Measurements from ENCODE around the gene MAGEB1.

MAGEB1 gene, protein sequence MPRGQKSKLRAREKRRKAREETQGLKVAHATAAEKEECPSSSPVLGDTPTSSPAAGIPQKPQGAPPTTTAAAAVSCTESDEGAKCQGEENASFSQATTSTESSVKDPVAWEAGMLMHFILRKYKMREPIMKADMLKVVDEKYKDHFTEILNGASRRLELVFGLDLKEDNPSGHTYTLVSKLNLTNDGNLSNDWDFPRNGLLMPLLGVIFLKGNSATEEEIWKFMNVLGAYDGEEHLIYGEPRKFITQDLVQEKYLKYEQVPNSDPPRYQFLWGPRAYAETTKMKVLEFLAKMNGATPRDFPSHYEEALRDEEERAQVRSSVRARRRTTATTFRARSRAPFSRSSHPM
- total RNA-seq = 0 reads per million in 2 experiments

DNA sequence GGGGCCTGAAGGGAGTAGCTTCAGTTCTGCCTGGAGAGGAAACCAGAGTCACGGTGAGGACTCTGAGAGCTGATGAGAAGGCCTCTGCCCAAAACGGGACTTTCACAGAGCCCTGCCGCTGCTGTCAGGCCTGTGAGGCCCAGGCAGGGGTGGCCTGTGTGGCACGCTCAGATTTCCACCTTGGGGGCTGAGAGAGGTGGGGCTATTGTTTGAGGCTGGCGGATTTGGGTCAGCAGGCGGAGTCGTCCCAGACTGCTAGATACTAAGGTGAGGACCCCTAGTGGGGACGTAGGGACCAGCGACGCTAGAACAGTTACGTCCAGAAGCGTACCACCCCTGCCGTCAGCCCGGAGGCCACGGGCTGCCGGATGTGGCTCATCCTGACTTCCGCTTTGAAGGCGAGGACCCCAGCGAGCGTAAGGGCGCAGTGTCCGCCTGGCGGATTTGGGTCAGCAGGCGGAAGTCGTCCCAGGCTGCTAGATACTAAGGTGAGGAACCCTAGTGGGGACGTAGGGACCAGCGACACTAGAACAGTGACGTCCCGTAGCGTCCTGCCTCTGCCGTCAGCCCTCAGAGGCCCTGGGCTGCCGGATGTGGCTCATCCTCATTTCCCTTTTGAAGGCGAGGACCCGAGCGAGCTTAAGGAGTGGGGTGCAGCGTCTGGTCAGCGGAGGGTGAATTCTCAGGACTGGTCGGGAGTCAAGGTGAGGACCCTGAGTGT, at the start of gene MAGEB1:
Gene MAGEB1 (plus strand): TSS at position 378 of the 721 bp plus-strand sequence. CDS start 3,348 bp downstream, outside the sequence.
- no peak for DNase-seq (ENCODE audit: low read depth)

GRCh38 chrX:30212172-30212571, 34.8 kb upstream of the MAGEB1 start:
- DNase-seq (ENCODE audit: low read depth) = no peak

- no peak for DNase-seq (ENCODE audit: low read depth)
Observed at GRCh38 chrX:30215357-30215843, 31.5 kb upstream of the MAGEB1 start, which contains the start of gene MAGEB2. Gene MAGEB2, plus strand, starts transcription at chrX:30215563. Its CDS starts 3,018 bp downstream, at chrX:30218581.

DNA sequence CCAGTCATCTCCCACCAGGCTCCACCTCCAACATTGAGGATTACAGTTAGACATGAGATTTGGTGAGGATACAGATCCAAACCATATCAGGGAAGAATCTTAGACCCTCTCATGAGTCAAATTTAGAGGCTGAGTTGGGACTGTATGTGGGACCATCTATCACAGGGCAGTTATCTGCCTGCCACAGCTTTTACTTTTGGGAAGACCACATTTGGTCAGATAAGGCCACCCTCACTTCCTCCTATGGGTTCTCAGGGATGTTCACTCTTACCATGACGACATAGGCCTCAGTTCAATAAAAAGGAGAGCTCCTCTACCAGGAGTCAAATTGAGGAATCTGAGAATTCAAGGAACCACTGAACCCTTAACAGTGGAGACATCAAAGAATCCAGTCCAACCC, 29.5 kb upstream of the MAGEB1 start:
- no peak for DNase-seq (ENCODE audit: low read depth)

DNA sequence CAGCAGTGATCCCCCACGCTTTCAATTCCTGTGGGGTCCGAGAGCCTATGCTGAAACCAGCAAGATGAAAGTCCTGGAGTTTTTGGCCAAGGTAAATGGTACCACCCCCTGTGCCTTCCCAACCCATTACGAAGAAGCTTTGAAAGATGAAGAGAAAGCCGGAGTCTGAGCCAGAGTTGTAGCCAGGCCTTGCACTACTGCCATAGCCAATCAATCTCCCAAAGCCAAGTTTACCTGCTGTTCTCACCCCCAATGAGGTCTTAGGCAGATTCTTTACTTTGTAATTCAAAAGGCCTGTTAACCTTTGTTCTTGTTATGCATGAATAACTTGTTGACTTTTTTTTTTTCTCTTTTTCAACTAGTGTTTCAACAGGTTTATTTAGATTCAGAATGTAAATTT, 27.6 kb upstream of the MAGEB1 start:
- no peak for DNase-seq (ENCODE audit: low read depth)

GRCh38 chrX:30220661-30221060, 26.3 kb upstream of the MAGEB1 start:
- no peak for DNase-seq (ENCODE audit: low read depth)

- DNase-seq (ENCODE audit: low read depth) = no peak
Observed at GRCh38 chrX:30224536-30224935, 22.4 kb upstream of the MAGEB1 start.

- no peak for DNase-seq (ENCODE audit: low read depth)
Observed at GRCh38 chrX:30228526-30228925, 18.4 kb upstream of the MAGEB1 start.

DNA sequence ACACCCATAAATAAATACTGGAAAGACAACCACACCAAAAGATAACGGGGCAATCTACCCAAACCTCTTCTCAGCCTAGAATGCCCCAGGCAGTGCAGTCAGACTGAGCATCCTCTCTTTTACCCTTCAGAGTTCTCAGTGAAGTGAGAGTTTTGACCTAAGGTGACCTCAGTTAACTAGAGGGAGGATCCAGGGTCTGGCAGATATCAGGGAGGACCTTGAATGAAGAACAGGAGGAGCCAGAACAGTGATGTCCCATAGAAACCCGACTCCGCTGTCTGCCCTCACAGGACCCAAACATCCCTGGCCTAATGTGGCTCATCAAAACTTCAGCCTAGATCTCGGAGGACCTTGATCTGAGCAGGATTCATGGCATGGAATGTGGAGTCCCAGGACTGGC, 16.6 kb upstream of the MAGEB1 start, which contains the start of gene MAGEB3:
Gene MAGEB3 (plus strand): TSS at position 263 of the 400 bp plus-strand sequence. CDS start 5,268 bp downstream, outside the sequence.
- no peak for DNase-seq (ENCODE audit: low read depth)

DNA sequence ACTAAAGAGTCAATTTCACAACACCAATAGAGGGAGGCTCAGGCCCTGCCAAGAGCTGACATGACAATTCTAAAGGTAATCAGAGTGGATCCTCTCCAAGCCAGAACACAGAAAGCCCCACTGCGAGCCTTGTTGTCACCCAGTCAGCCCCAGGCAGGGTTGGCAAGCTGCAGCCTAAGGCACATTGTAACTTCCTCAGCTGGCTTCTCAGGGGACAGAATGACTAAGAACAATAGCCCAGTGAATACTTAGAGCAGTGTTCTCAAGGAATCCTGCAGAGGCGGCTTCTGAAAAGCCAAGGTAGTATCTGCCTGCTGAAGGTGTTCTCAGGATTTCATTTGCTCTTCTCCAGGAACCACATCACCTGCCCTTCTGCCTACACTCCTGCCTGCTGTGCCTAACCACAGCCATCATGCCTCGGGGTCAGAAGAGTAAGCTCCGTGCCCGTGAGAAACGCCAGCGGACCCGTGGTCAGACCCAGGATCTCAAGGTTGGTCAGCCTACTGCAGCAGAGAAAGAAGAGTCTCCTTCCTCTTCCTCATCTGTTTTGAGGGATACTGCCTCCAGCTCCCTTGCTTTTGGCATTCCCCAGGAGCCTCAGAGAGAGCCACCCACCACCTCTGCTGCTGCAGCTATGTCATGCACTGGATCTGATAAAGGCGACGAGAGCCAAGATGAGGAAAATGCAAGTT, 5.1 kb upstream of the MAGEB1 start, which contains the start of gene MAGEB4:
Gene MAGEB4 (plus strand): TSS at position 277 of the 692 bp plus-strand sequence. CDS start 136 bp downstream, at position 413.
- no peak for DNase-seq (ENCODE audit: low read depth)

- DNase-seq (ENCODE audit: low read depth) = no peak
Observed at GRCh38 chrX:30248854-30249253, 1.9 kb downstream of the MAGEB1 start.

DNA sequence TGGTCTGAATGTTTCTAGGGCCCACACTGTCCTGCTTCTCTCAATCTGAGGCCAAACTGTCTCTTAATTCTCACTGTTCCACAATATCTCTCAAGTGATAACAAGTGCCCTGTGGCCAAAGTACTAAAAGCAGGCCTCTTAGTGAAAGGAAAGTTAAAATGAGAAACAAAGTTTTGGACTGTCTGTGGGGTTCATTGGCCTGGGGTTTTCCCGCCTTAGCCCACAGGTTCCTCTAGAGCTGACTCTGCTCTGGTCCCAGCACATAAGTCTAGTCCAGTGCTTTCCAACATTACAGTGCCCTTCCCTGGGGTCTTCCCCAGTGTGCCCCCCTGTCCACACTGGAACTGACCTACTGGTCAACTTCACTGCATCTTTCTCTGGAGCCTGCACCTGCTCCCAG, 6.3 kb downstream of the MAGEB1 start:
- DNase-seq (ENCODE audit: low read depth) = no peak

- no peak for DNase-seq (ENCODE audit: low read depth)
Observed at GRCh38 chrX:30259927-30260326, 13.0 kb downstream of the MAGEB1 start.

GRCh38 chrX:30261012-30261411, 14.1 kb downstream of the MAGEB1 start:
- no peak for DNase-seq (ENCODE audit: low read depth)

DNA sequence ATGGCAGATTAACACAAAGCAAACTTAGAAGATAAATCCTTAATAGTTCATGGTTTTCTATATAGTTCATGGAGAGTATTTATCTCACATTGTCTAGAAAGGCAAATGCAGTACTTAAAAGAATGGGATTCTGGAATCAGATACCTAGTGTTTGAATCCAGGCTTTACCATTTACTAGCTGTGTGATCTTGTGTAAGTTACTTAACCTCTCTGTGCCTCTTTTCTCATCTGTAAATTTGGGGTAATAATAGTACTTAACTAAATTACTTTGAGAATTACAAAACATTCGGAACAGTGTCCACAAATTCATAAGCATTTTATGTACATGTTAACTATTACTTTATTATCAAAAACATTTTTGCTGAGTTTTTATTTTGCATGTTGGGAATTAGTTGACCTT, 15.8 kb downstream of the MAGEB1 start:
- no peak for DNase-seq (ENCODE audit: low read depth)

GRCh38 chrX:30270639-30271038, 23.7 kb downstream of the MAGEB1 start:
- DNase-seq (ENCODE audit: low read depth) = no peak

GRCh38 chrX:30275498-30275897, 28.6 kb downstream of the MAGEB1 start:
- no peak for DNase-seq (ENCODE audit: low read depth)

GRCh38 chrX:30278365-30278764, 31.4 kb downstream of the MAGEB1 start:
- no peak for DNase-seq (ENCODE audit: low read depth)

- no peak for DNase-seq (ENCODE audit: low read depth)
Observed at GRCh38 chrX:30280428-30280827, 33.5 kb downstream of the MAGEB1 start.

- no peak for DNase-seq (ENCODE audit: low read depth)
Observed at GRCh38 chrX:30282527-30282926, 35.6 kb downstream of the MAGEB1 start.

DNA sequence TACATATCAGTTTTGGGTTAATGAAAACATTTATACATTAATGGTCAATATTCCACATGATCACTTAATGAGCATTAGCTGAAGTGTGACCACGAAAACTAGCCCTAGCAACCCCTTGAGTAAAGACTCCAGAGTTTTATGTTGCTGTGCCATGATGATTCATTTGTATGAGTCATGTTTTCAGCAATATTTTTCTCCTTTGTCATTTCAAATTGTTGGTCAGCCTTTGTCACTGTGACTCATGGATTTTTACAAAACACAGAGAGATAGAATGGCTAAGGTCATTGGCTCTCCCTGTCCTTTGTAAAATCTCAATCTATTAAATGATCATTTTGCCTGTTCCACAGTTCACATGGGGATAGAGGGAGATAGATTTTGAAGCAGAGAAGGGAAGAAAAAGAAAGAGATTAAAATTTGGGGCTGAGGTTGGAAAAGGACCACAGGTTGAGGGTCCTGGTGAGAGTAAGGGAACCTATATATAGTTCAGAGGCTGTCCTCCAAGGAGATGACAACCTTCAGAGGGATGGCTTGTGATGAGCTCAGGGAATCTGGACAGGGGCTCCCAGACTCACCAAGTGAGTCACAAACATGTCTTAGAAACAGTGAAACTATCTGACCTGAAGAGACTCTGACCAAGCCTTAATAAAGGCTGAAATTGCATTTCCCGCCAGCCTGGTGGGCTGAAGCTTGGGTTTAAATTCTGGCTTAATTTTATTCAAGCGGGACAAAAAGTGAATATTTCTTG, 36.7 kb downstream of the MAGEB1 start:
- DNase-seq (ENCODE audit: low read depth) = no peak
